Peyer's patch (tissue), 4 donors: Measurements from ENCODE around the gene ZNF576.

Source experiments
- POLR2A ChIP-seq, 2 donors: fragments of 450-650 bp; IDR thresholded peaks; one replicate each; pipeline ENCODE4 v1.5.1; 2017; ENCODE audit warnings: antibody characterized with exemption in 2 of 2, mild to moderate bottlenecking in 2 of 2, moderate library complexity in 2 of 2
- TF ChIP-seq, protein P1 (sequence below), 6 experiments: fragments of 450-650 bp in 4 of 6; fragments of 200-600 bp in 2 of 6; sonication (generic) in 1 of 6; IDR thresholded peaks; one replicate each; pipeline ENCODE4 v1.5.1; 2017 to 2019; ENCODE audit warnings: antibody characterized with exemption in 6 of 6, mild to moderate bottlenecking in 3 of 6, moderate library complexity in 1 of 6

DNA sequence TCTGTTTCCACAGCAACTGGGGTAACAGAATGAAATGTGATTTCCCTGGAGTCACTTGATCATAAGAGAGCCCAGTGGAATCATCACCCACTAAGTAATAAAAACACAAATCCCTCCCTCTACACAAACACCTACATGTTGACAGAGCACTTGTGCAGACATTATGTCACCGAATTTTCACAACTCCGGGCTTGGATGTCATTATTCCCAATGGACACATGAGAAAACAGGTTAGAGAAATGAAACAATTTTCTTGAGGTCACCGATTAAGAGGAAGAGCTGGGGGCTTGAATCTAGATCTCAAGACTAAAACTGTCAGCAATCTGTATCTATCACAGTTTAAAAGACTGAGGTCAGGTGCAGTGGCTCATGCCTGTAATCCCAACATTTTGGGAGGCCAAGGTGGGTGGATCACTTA, 24.2 kb upstream of the ZNF576 start:
- TF ChIP-seq, protein P1, sequence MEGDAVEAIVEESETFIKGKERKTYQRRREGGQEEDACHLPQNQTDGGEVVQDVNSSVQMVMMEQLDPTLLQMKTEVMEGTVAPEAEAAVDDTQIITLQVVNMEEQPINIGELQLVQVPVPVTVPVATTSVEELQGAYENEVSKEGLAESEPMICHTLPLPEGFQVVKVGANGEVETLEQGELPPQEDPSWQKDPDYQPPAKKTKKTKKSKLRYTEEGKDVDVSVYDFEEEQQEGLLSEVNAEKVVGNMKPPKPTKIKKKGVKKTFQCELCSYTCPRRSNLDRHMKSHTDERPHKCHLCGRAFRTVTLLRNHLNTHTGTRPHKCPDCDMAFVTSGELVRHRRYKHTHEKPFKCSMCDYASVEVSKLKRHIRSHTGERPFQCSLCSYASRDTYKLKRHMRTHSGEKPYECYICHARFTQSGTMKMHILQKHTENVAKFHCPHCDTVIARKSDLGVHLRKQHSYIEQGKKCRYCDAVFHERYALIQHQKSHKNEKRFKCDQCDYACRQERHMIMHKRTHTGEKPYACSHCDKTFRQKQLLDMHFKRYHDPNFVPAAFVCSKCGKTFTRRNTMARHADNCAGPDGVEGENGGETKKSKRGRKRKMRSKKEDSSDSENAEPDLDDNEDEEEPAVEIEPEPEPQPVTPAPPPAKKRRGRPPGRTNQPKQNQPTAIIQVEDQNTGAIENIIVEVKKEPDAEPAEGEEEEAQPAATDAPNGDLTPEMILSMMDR (IDR thresholded peaks at IDR 0.05) = no peak
- TF ChIP-seq POLR2A (IDR thresholded peaks at IDR 0.05) = no peak
